Posterior cingulate gyrus (tissue), 11 donors: ENCODE measurements around the gene LY6G6D.
A peak's percentile ranks its signal among the peaks of the same experiment; 100 is the strongest.

Experiments used
- DNase-seq, 10 donors: peaks; one replicate each; pipeline versions ENCODE4 v3.0.0 to v3.0.0-alpha.2; 2020 to 2021; ENCODE audit warnings: mixed read lengths in 3 of 10
- intact Hi-C: fragments of 100-400 bp; cut with DNase I; formaldehyde crosslinking; loops from one replicate; pipeline ENCODE4 v1.15.1; 2023

Gene LY6G6D

DNA sequence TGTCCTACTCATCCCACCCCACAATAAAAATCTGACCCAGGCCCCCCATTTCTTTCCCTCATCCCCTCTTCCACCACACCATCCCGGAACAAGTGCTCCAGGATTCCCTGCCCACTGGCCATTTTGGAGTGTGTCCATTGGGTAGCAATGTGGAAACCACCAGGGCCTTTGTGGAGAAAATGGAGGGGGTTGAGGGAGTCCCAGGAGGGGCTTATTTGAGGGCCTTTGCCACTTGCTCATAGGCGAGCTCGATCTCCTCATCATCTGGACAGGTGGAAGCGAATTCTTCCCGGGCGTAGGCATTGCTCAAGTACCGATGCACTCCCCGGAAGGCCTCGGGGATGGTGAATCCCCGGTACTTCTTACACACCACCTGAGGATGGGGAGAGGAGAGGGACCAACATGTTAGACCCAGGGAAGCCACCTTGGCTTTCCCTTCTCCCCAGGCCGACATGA, 15.5 kb downstream of the LY6G6D start:
- intact Hi-C loops = loop anchor here (10.0 kb wide), 1 partner anchor 64 kb away; the partner anchor contains the start of gene VARS1
- peak in 1 of 10 donors; percentile 37 for DNase-seq

DNA sequence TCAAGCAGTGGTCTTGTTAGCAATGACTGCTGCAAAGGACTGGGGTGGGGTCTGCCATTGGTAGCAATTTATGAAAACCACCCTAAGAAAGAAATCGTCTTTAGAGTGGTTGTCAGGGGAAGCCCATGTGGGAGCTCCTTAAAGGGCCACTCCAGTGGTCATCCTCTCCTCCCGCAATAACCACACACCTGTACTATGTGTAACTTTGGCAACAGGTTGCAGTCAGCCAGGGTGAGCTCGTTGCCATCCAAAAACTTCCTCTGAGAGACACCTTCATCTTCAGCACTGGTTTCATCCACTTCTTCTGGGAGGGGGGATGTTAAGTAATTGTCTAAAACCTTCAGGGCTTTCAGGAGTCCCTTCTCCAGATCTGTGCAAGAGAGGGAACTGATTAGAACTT, 16.9 kb downstream of the LY6G6D start:
- DNase-seq = no peak
- intact Hi-C loops = loop anchor here (10.0 kb wide), 1 partner anchor 63 kb away; the partner anchor contains the start of gene VARS1

DNA sequence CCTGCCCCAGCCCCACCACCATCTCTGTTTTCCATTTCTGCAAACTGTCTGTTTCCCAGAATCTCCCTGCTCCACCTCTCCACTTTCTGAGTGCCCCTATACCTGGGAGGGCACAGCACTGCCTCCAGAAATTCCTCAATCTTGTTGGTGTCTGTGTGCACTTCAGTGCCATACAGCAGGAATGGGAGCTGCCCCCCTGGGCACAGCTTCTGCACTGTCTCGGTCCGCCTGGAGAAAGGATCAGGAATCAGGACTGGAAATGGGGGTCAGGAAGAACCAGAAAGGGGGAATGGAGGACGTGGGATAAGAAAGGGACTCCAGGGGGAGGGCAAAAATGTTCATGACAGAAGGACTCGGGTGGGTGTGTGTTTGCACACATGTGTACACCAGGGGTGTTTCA, 18.6 kb downstream of the LY6G6D start:
- peak in 1 of 10 donors; percentile 56 for DNase-seq
- intact Hi-C loops = loop anchor here (10.0 kb wide), 1 partner anchor 61 kb away; the partner anchor contains the start of gene VARS1

DNA sequence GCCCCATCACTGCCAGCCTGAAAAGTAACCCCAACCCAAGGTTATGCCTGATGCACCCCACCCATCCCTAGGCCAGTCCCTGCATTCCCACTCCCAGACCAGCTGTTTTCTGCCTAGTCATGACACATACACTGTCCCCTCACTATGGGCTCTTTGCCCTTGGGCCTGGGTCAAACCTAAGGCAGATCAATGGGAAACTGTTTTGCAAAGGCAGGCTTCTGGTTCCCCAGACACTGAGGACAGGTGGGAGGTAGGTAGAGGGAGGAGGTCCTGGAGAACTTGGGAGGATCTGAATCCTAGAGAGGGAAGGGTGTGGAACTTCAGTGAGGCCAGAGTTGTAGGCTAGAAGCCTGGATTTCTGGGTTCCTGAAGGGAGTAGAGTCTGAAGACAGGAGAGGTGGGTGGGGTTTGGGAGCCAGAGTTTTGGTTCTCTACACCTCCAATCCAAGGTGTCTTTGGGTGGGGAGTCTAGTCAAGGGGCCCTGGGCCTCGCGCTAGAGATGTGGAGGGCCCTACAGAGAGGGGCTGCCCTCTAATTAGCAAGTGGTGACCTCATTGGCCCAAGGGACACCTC, 19.2 kb downstream of the LY6G6D start:
- peak in 1 of 10 donors; percentile 11 for DNase-seq
- intact Hi-C loops = loop anchor here (10.0 kb wide), 1 partner anchor 60 kb away; the partner anchor contains the start of gene VARS1

DNA sequence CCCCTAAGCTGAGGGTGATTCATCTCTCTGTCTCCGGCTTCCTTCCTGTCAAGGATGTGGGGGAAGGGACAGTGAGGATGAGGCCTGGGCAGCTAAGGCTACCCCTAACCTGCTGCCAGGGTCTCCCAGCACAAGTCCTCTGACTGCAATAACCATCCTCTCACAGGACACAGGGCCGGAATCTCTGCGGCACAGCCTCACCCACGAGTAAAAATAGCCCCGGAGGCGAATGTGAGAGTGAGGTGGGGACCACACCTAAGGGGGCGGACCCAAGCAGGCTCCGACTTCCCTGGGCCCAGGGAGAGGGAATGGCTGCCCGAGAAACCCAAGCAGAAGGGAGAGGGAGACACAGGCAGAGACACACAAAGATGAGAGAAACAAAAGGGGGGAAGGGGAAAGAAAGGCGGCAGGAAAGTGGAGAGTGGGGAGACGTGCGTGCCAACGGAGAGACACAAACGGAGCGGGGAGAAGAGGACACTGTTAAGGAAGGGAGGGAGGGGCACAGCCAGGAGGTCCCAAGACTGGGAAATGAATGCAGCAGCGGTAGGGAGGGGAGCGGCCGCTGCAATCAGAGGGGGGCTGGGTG, 19.8 kb downstream of the LY6G6D start:
- peak in 1 of 10 donors; percentile 70 for DNase-seq
- intact Hi-C loops = loop anchor here (10.0 kb wide), 1 partner anchor 60 kb away; the partner anchor contains the start of gene VARS1

DNA sequence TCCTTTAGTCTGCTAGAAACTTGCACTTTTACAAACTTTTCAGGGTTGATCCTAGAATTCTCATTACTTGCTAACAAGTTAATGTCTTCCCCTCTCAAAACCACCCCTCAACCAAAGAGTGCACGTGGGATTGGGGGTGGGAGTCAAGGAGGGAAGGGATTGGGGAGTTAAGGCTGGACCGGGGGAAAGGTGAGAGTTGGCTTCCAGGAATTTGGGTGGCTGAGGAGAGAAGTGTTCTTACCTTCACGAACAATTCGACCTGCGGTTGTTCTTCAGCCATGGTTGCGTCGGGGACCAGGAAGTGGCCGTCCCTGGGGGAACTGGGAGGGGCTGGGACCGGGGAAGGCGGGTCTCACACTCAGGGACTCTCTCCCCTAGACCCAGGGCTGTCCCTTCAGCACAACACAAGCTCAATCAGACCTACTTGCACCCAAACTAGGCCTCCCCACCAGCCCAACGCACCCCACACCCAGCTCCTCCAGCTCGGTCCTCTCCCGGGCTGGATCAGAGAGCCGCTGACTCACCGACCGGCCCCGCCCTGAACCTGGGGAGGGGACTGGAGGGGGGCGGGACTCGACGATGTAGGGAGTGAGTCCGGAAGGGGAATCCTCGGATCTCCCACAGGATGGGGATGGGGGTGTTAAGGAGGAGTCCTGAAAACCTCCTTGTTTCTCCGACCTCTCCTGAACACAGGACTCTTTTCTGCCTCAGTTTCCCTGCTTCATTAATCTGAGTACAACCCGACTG, 21.0 kb downstream of the LY6G6D start, which contains the start of gene CLIC1:
CLIC1 (minus strand) TSS at position 510 of the 747 bp plus-strand sequence; CDS start at position 280, 230 bp downstream.
- peak in 2 of 10 donors; percentile 26 to 81 for DNase-seq
- intact Hi-C loops = loop anchor here (10.0 kb wide), 1 partner anchor 59 kb away; the partner anchor contains the start of gene VARS1

DNA sequence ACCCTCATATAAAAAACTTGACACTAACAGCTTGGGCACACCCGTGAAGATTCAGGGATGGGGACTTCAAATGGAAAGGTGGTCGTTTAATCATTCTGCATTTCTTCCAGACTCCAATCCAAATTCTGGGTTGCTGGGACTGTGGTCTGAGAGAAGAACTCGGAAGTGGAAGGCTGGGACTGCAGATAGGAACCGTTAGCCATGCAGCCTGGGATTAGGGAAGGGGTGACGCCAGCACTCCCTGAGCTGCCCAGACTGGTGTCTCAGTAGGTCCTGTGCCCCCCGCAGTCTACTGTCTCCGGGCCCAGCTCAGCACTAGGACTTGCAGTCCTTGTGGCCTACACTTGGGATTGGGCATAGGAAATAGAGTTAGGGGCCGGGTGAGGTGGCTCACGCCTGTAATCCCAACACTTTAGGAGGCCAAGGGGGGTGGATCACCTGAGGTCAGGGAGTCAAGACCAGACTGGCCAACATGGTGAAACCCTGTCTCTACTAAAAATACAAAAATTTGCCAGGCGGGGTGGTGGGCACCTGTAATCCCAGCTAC, 21.7 kb downstream of the LY6G6D start:
- intact Hi-C loops = loop anchor here (10.0 kb wide), 1 partner anchor 58 kb away; the partner anchor contains the start of gene VARS1
- no peak for DNase-seq

DNA sequence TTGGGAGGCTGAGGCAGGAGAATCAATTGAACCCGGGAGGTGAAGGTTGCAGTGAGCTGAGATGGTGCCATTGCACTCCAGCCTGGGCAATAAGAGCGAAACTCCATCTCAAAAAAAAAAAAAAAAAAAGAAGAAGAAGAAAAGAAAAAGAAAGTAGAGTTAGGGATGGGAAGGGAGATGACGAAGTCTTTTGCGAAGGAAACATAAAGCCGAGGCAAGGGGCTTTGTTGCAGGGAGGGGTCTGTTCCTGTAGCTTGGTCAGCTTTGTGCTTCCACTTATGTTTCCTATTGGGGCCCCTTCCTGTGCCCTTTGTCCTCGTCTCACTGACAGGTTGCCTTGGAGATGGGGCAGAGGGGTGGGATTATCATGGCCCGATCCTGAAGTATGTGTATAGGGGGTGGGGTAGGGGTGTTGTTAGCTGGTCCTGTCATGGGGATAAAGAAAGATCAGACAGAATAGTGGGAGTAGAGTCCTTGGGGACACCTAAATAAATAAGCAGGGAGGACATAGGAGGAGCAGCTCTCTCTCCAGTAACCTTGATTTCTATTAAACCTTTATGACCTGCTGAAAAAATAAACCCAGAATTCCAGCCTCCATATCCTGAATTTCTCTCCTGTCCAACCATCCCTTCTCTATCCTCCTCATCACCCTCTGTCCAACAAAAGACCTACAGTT, 22.3 kb downstream of the LY6G6D start:
- DNase-seq = peak in 1 of 10 donors; percentile 9
- intact Hi-C loops = loop anchor here (10.0 kb wide), 1 partner anchor 57 kb away; the partner anchor contains the start of gene VARS1

DNA sequence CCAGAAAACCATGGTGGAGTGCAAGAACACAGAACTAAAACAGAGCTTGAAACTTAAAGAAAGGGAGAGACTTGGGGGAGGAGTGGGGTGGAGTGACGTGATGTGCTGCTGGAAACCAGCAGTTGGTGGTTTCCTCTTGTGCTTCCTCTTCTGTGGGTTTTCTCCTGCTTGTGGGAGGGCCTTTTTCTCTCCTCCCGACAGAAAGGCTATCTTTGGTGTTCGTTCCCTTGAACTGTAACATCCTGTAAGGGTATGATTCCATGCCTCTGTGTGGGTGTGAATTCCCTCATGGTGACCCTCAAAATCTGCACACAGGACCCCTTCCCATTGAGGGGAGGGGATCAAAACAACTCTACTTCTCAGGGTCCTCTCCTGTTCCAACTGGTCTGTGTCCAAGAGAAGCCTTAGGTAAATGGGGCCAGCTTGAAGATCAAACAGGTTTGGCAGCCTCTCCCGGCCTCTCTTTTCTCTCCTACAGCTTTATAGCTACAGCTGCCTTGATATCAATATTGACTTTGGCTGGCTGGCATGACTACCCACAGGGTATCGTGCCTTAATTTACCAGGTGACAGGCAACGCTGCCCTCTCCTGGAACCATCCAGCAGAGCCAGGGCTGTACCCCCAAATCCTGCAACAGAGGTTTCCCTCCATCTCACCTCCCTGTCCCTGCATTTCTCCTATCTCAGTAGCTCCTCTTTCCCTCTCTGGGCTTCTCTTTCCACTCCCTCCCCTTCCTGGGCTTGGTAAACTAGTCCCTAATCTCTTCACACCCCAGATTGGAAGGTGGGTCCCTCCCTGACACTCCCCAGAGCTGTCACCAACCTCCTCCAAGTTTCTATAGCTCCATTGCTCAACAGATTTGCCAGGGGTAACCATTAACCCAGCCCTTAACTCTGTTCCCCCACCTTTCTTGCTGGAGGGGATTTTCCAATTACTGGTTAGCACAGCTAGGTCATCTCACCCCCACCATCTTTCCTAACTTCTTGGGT, 23.1 kb downstream of the LY6G6D start:
- intact Hi-C loops = loop anchor here (10.0 kb wide), 1 partner anchor 57 kb away; the partner anchor contains the start of gene VARS1

DNA sequence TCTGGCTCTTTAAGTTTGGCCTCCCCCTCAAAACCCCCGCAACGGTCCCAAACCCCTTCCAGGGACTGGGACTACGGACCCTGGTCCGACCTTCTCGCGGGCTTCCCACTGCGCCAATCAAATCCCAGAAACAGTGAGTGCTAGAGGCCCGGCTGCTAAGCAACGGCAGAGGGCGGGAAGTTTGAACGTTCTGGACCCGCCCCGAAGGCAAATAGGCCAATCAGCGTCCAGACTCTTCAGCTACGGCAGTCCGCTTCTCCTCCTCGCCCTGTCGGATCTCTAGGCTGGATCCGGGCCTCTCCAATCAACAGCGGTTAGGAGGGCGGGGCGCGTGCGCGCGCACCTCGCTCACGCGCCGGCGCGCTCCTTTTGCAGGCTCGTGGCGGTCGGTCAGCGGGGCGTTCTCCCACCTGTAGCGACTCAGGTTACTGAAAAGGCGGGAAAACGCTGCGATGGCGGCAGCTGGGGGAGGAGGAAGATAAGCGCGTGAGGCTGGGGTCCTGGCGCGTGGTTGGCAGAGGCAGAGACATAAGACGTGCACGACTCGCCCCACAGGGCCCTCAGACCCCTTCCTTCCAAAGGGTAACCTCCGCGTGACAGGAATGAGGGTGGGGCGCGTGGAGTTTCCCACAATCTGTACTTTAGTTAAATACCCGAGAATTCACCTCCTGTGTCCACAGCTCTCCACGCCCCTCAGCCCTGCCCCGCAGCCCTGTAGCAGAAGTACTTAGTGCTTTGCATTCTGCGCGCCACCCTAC, 24.7 kb downstream of the LY6G6D start, which contains the start of gene MSH5:
MSH5 (plus strand) TSS at position 367 of the 758 bp plus-strand sequence. CDS start 462 bp downstream, outside the sequence.
- intact Hi-C loops = loop anchor here (10.0 kb wide), 1 partner anchor 55 kb away; the partner anchor contains the start of gene VARS1
- peak; percentile 95 to 100 (median 98) for DNase-seq

More for the DNA sequence above, 23.1 kb downstream of the LY6G6D start:
- DNase-seq = no peak

DNA sequence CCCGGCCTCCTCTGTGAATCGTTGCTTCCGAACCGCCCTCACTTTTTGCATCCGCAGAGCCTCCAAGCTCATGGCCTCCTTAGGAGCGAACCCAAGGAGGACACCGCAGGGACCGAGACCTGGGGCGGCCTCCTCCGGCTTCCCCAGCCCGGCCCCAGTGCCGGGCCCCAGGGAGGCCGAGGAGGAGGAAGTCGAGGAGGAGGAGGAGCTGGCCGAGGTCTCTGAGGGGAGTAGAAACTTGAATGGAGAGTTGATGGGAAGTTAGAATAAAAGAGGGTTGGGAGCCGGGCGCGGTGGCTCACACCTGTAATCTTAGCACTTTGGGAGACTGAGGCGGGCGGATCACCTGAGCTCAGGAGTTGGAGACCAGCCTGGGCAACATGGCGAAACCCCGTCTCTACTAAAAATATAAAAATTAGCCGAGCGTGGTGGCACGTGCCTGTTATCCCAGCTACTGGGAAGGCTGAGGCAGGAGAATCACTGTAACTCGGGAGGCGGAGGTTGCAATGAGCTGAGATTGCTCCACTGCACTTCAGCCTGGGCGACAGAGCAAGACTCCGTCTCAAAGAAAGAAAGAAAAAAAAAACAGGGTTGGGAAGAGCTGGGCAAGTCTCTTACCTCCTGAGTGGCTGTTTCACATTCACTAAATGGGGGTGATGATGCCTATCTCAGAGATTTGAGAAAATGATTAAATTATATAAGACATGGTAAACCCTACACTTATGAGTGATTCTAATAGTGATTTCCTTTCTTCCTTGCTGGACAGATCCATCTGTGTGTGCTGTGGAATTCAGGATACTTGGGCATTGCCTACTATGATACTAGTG, 25.5 kb downstream of the LY6G6D start:
- intact Hi-C loops = no loop called here
- no peak for DNase-seq

DNA sequence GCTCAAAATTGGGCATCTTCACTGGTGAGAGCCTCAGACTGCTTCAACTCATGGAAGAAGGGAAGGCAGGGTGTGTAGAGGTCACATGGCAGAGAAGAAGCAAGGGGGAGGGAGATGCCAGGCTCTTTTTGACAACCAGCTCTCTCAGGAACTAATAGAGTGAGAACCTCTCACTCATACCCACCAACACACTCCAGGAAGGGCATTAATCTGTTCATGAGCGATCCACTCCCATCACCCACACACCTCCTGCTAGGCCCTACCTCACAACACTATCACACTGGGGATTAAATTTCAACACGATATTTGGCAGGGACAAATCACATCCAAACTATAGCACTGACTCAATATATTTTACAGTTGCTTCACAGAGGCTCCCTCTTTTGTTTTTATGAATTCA, 26.7 kb downstream of the LY6G6D start:
- DNase-seq = peak in 1 of 10 donors; percentile 8
- intact Hi-C loops = no loop called here

DNA sequence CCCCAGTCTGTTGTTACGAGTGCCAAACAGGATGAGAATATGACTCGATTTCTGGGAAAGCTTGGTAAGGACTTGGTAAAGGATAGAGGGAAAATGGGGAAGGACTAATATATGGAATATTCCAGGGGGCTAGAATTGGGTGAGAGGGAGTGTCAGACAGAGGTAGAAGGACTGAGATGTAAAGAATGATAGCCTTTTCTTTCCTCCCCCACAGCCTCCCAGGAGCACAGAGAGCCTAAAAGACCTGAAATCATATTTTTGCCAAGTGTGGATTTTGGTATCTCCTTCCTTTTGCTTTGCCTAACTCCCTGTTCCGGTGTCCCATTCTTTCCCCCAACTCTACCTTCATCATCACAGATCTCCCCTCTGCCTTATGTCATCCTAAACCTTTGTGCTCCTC, 27.7 kb downstream of the LY6G6D start:
- DNase-seq = no peak
- intact Hi-C loops = no loop called here

DNA sequence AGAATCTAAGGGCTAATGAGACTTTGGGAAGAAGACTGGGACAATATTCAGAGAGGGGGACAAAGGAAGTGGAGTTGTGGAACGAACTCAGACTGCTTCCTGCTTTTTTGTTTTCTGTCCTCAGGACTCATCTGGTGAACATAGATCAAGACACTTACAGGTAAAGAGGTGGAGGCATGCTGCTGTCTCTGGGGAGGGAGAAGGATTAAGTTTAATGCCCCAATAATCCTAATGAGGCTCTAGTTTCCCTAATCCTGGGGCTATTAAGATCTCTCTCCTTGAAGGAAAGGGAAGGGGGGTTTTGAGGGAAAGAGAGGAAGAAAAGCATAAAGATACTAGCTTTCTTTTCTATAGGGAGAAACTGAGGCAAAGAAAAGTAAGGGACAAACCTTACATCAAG, 29.3 kb downstream of the LY6G6D start:
- intact Hi-C loops = no loop called here
- DNase-seq = no peak

DNA sequence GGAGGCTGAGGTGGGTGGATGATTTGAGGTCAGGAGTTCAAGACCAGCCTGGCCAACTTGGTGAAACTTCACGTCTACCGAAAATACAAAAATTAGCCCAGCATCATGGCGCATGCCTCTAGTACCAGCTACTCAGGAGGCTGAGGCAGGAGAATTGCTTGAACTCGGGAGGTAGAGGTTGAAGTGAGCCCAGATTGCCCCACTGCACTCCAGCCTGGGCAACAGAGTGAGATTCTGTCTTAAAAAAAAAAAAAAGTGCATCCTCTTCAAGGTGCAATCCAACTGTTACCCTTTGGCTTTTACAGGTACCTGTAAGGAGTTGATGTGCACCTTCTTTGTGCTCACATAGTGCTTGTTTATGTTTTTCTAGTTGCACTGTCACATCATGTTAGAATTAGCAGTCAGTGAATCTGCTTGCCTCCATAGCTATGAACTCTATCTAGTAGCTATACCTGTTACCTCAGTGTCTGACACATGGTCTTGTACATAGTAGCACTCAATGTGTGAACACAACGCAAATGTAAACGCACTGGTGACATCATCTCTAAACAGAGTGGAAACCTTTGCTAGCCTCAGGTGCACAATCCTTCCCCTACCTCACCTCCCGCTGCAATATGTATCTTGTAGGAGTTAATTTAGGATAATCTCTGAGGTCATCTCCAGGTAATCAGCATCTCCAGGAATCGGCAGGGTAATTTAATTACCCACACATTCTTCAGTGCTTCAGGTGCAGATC, 34.3 kb downstream of the LY6G6D start:
- intact Hi-C loops = no loop called here
- no peak for DNase-seq

DNA sequence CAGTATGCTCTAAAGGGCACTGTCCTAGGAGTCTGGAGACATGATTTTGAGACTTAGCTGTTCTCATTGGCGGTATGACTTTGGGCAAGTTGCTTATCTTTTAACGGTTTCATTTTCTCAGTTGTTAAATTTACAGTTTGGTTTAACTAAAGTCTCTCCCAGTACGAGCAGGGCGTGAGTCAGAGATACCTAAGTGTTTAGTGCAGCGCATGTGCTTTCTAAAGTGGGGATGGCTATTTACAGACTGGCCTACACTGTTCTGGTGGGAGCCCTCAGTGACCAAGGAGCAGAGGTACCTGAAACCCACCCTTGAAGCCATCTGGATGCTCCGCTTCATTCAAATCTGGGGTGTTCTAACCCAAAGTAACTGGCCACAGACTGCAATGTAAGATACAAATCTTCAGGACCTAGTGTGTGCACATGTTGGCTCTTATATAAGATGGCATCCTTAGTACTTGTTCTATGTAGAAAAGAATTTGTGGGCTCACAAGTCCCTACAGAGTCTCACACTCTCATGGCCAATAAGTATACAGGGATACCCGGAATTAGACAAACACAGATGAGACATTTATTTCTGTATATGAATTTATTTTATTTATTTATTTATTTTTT, 35.4 kb downstream of the LY6G6D start:
- DNase-seq = no peak
- intact Hi-C loops = no loop called here
